KOPT-K1 (cell line): ENCODE results near the gene PLEKHG4.

Experiments
- H3K27ac ChIP-seq: fragments of 200-600 bp; sonication (generic); 2 replicates; pipeline ENCODE4 v1.5.1; 2016; ENCODE audit warnings: antibody characterized with exemption, mild to moderate bottlenecking, low read depth, low read length; ENCODE audit not compliant: poor library complexity, severe bottlenecking
- H3K36me3 ChIP-seq: fragments of 200-600 bp; sonication (generic); 2 replicates; pipeline ENCODE4 v1.5.1; 2017; ENCODE audit warnings: antibody characterized with exemption, mild to moderate bottlenecking, low read length, moderate library complexity; ENCODE audit not compliant: insufficient read depth
- H3K9me3 ChIP-seq: fragments of 200-600 bp; sonication (generic); 2 replicates; pipeline ENCODE4 v1.5.1; 2017; ENCODE audit warnings: antibody characterized with exemption, low read length, mild to moderate bottlenecking; ENCODE audit not compliant: insufficient read depth, poor library complexity, severe bottlenecking

PLEKHG4 gene

DNA sequence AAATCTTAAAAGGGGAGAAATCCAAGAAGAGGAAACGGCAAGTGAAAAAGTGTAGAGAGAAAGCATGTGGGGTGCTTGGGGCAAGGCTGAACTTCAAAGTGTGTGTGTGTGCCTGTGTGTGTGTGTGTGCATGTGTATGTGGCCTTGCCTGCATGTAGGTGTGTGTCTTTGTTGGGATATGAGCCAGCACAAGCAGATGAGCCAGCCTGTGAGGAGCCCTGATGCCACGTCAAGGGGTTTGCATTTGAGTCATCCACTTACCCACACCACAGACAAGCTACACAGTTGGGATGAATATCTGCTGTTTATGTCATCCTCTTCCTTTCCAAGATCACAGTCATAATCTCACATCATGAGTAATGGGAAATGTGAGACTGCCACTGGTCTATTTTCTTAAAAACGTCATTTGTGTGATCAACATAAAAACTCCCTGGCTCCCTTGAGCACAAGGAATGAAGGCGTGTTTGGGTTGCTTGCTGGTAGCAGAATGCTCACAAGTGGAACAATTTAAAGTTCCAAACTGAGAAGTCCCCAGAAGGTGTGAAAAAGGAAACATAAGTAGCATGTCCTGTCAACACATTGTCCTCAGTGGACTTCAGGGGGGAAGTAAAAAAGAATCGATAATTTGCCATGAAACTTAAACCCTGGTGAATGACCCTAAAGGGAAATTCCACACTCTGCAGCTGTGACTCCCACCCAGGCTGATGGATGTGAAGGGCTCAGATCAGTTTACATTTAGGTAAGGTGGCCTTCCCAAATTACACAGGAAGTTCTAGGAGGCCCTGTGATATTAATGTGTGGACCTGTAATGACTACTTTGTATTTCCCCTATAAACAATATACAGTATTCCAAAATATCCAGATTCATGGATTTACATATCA lies 32.5 kb downstream of the PLEKHG4 start:
- Histone ChIP-seq H3K36me3 (no peaks in the 10 kb centered on the region), H3K9me3 (no peaks in the 10 kb centered on the region), H3K27ac (no peak overlapping the region)

DNA sequence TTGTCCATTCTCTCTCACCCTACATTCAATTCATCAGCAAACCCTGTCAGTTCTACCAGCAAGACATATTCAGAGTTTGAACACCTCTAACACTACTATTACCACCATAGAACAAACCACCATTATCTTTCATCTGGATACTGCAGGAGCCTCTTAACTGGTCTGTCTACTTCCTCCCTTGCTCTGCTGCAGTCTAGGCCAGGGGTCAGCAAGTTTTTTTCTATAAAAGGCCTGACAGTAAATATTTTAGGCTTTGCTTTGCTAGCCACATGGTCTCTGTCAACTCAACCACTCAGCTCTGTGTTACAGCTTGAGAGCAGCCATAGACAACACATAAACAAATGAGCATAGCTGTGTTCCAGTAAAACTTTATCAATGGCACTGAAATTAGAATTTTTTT lies 33.4 kb downstream of the PLEKHG4 start:
- Histone ChIP-seq H3K9me3 (no peaks in the 10 kb centered on the region), H3K36me3 (no peaks in the 10 kb centered on the region), H3K27ac (no peak overlapping the region)

DNA sequence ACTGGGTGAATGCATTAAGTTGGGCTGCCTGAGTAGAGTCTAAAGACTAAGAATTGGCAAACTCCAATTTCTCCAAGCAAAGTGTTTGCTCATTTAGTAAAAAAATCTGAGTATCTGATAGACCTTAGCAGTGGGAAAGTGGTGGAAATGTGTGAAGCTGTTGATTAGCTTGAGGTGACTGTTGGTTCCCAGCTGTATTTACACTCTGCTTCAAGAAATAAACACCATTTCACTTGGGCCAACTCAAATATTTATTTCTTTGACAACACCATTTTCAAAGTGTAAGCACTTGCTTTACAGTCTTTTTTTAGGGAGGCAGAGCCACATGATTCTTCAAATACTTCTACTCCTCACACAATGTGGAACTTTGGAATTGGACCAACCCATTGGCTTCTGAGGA lies 38.5 kb downstream of the PLEKHG4 start:
- Histone ChIP-seq H3K9me3 (no peaks in the 10 kb centered on the region), H3K27ac (no peak overlapping the region), H3K36me3 (peaks cover 5% of the 10 kb centered on the region; the same call in 1 of the 2 replicates)

DNA sequence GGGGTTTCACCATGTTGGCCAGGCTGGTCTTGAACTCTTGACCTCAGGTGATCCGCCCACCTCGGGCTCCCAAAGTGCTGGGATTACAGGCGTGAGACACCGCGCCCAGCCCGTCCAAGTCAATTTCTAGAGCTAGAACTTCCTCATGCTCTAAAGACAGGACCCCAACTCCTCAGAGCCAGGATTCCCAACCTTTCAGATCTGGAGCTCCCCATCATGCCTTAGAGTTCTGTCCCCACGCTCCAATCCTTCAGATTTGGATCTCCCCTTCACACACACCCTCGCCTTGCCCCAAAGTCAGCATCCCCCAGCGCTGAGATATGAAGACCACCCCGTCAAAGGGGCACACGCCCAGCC lies 46.8 kb downstream of the PLEKHG4 start:
- Histone ChIP-seq H3K36me3 (no peaks in the 10 kb centered on the region), H3K27ac (peak overlapping the region; percentile 75), H3K9me3 (no peaks in the 10 kb centered on the region)

DNA sequence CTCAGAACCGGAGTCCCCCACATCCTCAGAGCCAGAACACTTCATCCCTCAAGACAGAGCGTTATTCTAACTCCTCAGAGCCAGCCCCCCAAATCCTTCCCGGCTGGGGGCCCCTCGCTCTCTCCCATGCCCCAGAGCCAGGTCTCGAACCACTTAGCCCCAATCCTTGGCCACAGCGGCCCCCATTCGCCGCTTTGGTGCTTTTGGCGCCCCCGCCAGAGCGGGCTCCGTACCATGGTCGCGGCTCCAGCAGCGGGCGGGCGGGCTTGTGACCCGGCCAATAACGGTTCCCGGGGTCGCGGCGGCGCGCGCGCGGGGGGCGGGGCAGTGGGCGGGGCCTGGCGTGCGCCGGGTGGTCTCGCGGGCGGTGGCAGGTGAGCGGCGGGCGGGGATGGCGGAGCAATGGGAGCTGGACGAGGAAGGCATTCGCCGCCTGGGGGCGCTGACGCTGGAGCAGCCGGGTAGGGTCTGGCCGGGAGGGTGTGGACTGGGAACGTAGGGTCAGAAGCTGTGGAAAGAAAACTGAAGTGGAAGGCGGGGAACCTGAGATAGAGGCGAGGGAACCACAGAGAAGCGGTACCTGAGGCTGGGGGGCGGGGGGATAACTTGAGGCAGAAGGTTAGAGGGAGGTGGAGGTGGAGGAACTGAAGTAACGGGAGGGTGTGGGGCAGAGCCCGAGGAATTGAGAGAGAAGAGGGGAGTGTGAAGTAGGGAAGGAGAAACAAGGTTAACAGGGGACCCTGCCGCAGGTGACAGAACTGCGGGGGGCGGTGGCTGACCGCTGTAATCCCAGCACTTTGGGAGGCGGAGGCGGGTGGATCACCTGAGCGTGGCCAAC lies 47.4 kb downstream of the PLEKHG4 start, which contains the start of the genes KCTD19 and LRRC36:
Gene KCTD19, minus strand, starts transcription at position 270 of the 838 bp plus-strand sequence. Its CDS starts 34 bp downstream, at position 236.
Gene LRRC36, plus strand, starts transcription at position 344 of the 838 bp plus-strand sequence. Its CDS starts 48 bp downstream, at position 392.
- Histone ChIP-seq H3K27ac (peak within 1 kb of the TSS; percentile 75), H3K36me3 (no peaks in the 10 kb centered on the region), H3K9me3 (no peaks in the 10 kb centered on the region)

DNA sequence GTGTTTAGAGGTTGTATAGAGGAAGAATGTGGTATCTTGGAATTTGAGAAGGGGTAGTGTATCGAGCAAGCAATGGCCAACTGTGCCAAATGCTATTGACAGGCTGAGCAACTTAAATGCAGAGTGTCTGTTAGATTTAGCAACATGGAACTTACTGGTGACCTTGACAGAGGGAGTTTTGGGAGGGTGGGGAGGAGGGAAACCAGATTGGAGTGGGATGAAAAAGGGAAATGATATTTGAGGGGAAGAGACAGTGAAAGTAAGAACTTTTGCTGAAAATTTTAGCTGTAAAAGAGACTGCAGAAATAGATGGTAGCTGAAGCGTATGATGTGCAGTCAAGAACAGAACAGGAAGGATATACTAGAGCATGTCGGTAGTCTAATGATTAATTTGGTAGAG lies 48.4 kb downstream of the PLEKHG4 start:
- Histone ChIP-seq H3K36me3 (no peaks in the 10 kb centered on the region), H3K27ac (no peak overlapping the region), H3K9me3 (no peaks in the 10 kb centered on the region)

DNA sequence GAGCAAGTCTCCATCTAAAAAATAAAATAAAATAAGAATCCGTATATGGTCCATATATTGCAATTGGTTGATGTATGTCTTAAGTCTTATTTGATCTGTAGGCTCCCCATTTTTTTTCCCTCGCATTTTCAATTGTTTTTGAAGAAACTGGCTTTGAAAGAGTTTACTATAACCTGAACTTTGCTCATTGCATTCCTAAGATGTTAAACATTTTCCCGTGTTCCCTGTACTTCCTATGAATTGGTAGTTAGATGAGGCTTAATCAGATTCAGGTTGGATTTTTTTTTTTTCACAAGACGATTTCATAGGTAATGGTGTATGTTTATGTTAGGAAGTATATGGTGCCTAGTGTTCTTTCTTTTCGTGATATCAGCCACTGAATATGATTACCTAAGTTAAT lies 50.6 kb downstream of the PLEKHG4 start:
- H3K9me3 ChIP-seq: peaks cover 6% of the 10 kb centered on the region
- no peaks in the 10 kb centered on the region for H3K36me3 ChIP-seq
- no peak overlapping the region for H3K27ac ChIP-seq

DNA sequence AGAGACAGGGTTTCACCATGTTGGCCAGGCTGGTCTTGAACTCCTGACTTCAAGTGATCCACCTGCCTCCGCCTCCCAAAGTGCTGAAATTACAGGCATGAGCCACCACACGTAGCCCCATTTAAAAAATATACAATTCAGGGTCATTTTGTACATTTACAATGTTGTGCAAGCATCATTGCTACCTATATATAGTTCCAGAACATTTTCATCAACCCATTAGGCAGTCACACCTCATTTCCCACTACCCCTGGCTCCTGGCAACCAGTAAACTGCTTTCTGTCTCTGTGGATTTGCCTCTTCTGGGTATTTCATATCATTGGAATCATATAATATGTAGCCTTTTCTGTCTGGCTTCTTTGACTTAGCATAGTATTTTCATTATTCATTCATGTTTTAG lies 54.0 kb downstream of the PLEKHG4 start:
- Histone ChIP-seq H3K9me3 (peaks cover 14% of the 10 kb centered on the region), H3K36me3 (no peaks in the 10 kb centered on the region), H3K27ac (no peak overlapping the region)

DNA sequence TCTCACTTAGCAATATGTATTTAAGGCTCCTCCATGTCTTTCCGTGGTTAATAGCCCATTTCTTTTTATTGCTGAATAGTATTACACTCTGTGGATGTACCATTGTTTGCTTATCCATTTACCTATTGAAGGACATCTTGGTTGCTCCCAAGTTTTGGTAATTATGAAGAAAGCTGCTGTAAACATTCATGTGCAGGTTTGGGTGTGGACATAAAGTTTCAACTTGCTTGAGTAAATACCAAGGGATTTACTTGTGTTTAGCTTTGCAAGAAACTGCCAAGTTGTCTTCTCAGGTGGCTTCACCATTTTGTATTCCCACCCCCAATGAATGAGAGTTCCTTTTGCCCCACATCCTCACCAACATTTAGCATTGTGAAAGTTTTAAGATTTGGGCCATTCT lies 56.8 kb downstream of the PLEKHG4 start:
- Histone ChIP-seq H3K36me3 (no peaks in the 10 kb centered on the region), H3K27ac (no peak overlapping the region), H3K9me3 (peaks cover 14% of the 10 kb centered on the region)

DNA sequence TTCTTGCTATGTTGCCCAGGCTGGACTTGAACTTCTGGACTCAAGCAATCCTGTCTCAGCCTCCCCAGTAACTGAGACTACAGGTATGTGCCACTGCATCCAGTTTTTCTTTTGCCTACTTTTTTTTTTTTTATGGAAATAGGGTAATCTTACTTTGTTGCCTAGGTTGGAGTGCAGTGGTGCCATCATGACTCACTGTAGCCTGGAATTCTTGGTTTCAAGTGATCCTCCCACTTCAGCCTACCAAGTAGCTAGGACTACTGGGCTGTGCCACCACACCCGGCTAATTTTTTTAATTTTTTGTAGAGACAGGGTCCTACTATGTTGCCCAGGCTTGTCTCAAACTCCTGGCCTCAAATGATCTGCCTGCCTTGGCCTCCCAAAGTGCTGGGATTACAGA lies 57.3 kb downstream of the PLEKHG4 start:
- peaks cover 14% of the 10 kb centered on the region for H3K9me3 ChIP-seq
- no peak overlapping the region for H3K27ac ChIP-seq
- no peaks in the 10 kb centered on the region for H3K36me3 ChIP-seq
